Natural killer cell (primary cell): ENCODE results near the gene RAB11FIP3. TPM values are rescaled to one million over a fixed set of nuclear protein-coding genes. Genes with fewer than 3 reads are reported as not detected.

Experiments used
- ATAC-seq, 3 donors: fragments of 150-1000 bp in 2 of 3; fragments of 200-7000 bp in 1 of 3; cut with Tn5 transposase; 1 replicate in 1 of 3; 2 replicates in 2 of 3; pipeline ENCODE4 v1.10.0; 2021; ENCODE audit warnings: mild to moderate bottlenecking in 2 of 3, moderate library complexity in 2 of 3
- DNase-seq, 2 donors: peaks; one replicate each; pipeline versions ENCODE4 v3.0.0 to v3.0.0-alpha.2; 2013 to 2021; ENCODE audit warnings: mixed read lengths in 1 of 2
- H3K27ac ChIP-seq: one replicate; pipeline ENCODE4 v1.5.1; 2013; ENCODE audit warnings: mild to moderate bottlenecking, low read length
- H3K27me3 ChIP-seq: one replicate; pipeline ENCODE4 v1.6.1; 2013; ENCODE audit warnings: low read length; ENCODE audit not compliant: control insufficient read depth, insufficient read depth
- H3K36me3 ChIP-seq: one replicate; pipeline ENCODE4 v1.6.1; 2013; ENCODE audit warnings: low read length; ENCODE audit not compliant: control insufficient read depth, insufficient read depth
- H3K4me1 ChIP-seq: one replicate; pipeline ENCODE4 v1.6.1; 2013; ENCODE audit warnings: low read length; ENCODE audit not compliant: control insufficient read depth, insufficient read depth
- H3K4me3 ChIP-seq: one replicate; pipeline ENCODE4 v1.5.1; 2013; ENCODE audit warnings: low read length
- H3K9me3 ChIP-seq: one replicate; pipeline ENCODE4 v1.6.1; 2013; ENCODE audit warnings: low read length; ENCODE audit not compliant: control insufficient read depth, insufficient read depth
- H3K27ac Mint-ChIP-seq, 2 donors: one replicate each; pipeline ENCODE4 v1.8.0; 2022; ENCODE audit warnings: mild to moderate bottlenecking in 2 of 2, mixed read lengths in 2 of 2, moderate library complexity in 1 of 2
- H3K27me3 Mint-ChIP-seq, 2 donors: one replicate each; pipeline ENCODE4 v1.8.0; 2022; ENCODE audit warnings: low read depth in 2 of 2, mixed read lengths in 2 of 2
- H3K36me3 Mint-ChIP-seq: one replicate; pipeline ENCODE4 v1.8.0; 2022; ENCODE audit warnings: mixed read lengths
- H3K4me1 Mint-ChIP-seq, 2 donors: one replicate each; pipeline ENCODE4 v1.8.0; 2022; ENCODE audit warnings: mixed read lengths in 2 of 2
- H3K4me3 Mint-ChIP-seq: one replicate; pipeline ENCODE4 v1.8.0; 2022; ENCODE audit warnings: mild to moderate bottlenecking, moderate library complexity, mixed read lengths
- H3K9me3 Mint-ChIP-seq, 2 donors: one replicate each; pipeline ENCODE4 v1.8.0; 2022; ENCODE audit warnings: mixed read lengths in 2 of 2
- CTCF ChIP-seq: fragments of 200-600 bp; IDR thresholded peaks from one replicate; pipeline ENCODE4 v1.8.0; 2022; ENCODE audit warnings: antibody characterized with exemption
- WGBS: methylation state at CpG from one replicate; pipeline ENCODE4 v1.1.7; 2013; ENCODE audit warnings: missing lambda C conversion rate; ENCODE audit not compliant: insufficient coverage; 5-methylcytosine and 5-hydroxymethylcytosine counted together
- intact Hi-C: fragments of 100-400 bp; cut with micrococcal nuclease; formaldehyde crosslinking; loops from one replicate; pipeline ENCODE4 v1.14.2; 2022
- total RNA-seq, 4 donors: library from RNA; stranded (reverse); fragments of 120-200 nt in 1 of 4; gene quantifications; one replicate each; pipeline versions ENCODE4 v1.2.3 to v1.2.4, GENCODE V29; 2013 to 2022

Gene RAB11FIP3
- total RNA-seq, 3 donors from 2014 or later (not counting 1 experiment from before 2014, with no cell fraction given) = 51.0 to 61.2 (median 55.3) TPM

DNA sequence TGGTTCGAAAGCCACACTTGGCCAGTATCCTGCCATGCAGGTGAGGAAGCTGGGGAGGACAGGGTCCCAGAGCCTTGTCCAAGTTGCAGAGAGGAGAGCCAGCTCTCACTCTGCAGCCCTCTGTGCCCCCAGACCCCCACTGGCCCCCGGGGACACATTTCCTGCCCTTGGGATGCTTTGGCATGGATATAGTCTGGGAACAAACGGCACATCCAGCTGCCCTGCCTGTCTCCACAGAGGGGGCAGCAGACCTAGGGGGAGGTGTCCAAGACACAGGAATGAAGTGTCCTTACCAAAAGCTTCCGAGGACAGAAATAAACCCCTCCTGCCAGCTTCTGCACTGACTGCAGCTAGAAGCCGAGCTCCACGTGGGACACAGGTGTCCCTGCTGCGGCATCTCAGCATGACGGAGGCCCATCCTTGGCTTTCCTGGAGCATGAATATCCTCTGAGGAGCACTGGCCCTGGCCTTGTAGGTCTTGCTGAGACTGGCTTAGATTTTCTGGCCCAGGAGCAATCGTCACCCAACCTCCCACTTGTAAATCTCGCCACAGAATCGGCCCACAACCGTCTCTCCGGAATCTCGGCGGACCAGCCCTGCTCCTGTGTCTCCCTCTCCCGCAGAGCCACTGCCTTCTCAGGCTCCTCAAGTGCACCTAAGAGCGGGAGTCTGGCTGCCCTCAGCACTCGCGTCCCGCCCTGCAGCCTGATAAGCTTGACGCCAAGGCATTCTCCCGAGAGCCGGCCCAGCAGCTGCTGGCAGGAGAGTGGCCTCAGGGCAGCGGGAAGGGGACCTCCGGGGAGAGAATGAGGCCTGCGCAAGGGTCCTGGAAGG lies 100.9 kb downstream of the RAB11FIP3 start:
- intact Hi-C loops = loop anchor here (1.0 to 2.0 kb wide), 2 partner anchors 63 to 134 kb away; no protein-coding TSS in a partner anchor
- Mint-ChIP-seq H3K4me3 (peak overlapping the region; percentile 78), H3K27ac (peak overlapping the region; percentile 77 to 86), H3K36me3 (no peaks in the 10 kb centered on the region), H3K4me1 (peaks cover 24 to 38% of the 10 kb centered on the region in 2 donors), H3K27me3 (no peaks in the 10 kb centered on the region), H3K9me3 (no peaks in the 10 kb centered on the region)
- H3K4me3 ChIP-seq = peak overlapping the region; percentile 44
- 14% methylated on average over 26 of the region's 26 CpGs for WGBS
- ATAC-seq (no peak), DNase-seq (peak; percentile 38 to 53)
- H3K27me3 ChIP-seq = no peaks in the 10 kb centered on the region
- H3K4me1 ChIP-seq = peaks cover 57% of the 10 kb centered on the region
- H3K36me3 ChIP-seq = no peaks in the 10 kb centered on the region
- no peak for TF ChIP-seq CTCF
- H3K27ac ChIP-seq = peak overlapping the region; percentile 95
- H3K9me3 ChIP-seq = no peaks in the 10 kb centered on the region

DNA sequence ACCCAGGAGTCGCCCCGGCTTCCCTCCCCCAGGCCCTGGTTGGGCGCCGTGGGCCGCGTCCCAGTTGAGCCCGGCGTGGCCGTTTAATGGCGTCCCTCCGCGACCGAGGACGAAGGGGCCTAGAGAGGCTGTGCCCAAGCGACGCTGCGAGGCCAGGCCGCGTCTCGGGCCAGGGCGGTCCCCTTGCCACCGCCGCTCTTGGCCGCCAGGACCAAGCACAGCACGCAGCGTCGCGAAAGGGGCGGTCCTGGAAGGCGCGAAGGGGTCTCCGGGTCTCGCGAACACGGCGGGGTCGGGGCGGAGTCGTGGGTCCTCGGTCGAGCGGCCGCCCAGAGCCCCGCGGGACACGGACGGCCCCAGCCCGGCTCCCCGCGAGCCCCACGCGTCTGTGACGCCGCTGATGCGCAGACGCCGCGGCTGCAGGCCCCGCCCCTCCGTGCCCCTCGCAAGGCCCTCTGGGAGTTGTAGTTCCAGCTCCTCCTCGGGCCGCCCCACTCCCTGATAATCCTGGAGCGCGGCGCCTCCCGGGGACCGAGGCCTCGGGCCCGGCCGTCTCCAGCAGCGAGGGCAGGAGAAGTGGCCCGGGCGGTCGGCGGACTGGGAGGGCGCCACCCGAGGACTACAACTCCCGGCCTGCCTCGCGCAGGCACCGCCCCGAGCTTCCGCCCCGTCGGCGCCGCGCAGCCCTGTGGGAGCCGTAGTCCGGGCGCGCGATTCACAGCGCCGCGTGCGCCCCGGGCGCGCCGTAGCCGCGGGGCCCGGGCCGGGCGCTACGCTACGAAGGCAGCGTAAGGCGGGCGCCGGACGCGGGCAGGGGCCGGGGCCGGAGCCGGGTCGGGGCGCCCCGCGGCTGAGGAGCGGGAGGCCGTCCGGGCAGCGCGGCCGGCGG lies 101.8 kb downstream of the RAB11FIP3 start, which contains the start of gene CAPN15:
Gene CAPN15, plus strand, starts transcription at position 698 of the 889 bp plus-strand sequence. CDS start 19,127 bp downstream, outside the sequence.
- Mint-ChIP-seq H3K4me3 (peak within 1 kb of the TSS; percentile 95), H3K27me3 (no peaks in the 10 kb centered on the region), H3K4me1 (peaks cover 24 to 38% of the 10 kb centered on the region in 2 donors), H3K27ac (peak within 1 kb of the TSS; percentile 89 to 90), H3K9me3 (no peaks in the 10 kb centered on the region), H3K36me3 (no peaks in the 10 kb centered on the region)
- peak; percentile 76 to 91 (median 81) for ATAC-seq
- Histone ChIP-seq H3K27me3 (no peaks in the 10 kb centered on the region), H3K9me3 (no peaks in the 10 kb centered on the region), H3K4me1 (peaks cover 66% of the 10 kb centered on the region), H3K36me3 (no peaks in the 10 kb centered on the region), H3K4me3 (peak within 1 kb of the TSS; percentile 77), H3K27ac (peak within 1 kb of the TSS; percentile 95)
- peak; percentile 86 to 94 for DNase-seq
- WGBS = under 1% methylated on average over 129 of the region's 129 CpGs
- TF ChIP-seq CTCF = no peak
- intact Hi-C loops = loop anchor here (1.0 to 2.0 kb wide), 2 partner anchors 62 to 134 kb away; no protein-coding TSS in a partner anchor

DNA sequence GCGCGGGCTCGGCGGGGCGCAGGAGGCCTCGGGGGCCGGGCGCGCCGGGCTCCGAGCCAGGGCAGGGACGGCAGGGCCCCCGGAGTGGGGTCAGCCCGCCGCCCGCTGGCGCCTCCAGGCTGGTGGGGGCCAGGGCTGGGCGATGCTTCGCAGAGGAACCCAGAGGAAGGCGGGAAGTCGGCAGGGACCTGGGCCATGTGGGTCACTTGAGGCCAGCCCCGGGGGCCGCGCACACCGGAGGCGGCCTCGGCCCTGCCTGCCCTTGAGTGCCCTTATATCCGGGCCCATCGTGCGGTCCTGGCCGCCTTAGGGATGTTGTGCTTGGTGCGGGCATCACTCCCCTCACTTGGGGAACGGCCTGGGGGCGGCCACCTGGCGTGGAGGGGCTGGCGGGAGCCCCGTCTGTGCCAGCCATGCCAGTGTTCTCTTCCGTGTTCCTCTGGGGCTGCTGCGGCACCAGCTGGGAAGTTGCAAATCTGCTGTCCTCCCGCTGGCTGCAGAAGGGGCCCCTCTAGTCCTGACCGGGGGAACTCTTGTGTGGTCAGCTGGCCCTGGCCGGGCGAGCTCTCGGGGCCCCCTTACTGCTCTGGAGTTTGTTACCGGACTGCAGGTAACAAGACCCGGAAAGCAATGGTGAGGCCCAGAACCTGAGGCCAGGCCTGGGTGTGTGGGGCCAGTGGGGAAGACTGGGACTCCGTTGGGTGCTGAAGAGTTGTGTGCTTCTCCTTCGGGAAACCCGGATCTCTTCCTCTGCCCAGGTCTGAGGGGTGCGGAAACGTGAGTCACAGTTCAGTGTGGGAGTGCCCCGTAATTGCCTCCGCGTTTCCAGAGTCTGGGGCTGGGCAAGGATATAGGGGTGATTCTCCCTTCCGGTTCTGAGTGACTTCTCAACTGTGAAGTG lies 102.9 kb downstream of the RAB11FIP3 start:
- intact Hi-C loops = no loop called here
- under 1% methylated on average over 55 of the region's 55 CpGs for WGBS
- TF ChIP-seq CTCF = no peak

More for the DNA sequence above, 102.9 kb downstream of the RAB11FIP3 start:
- ATAC-seq (peak in 2 of 3 donors; percentile 0 to 10), DNase-seq (peak; percentile 43 to 53)
- H3K27me3 ChIP-seq = no peaks in the 10 kb centered on the region
- peaks cover 24 to 38% of the 10 kb centered on the region in 2 donors for H3K4me1 Mint-ChIP-seq
- peak overlapping the region; percentile 95 for H3K4me3 Mint-ChIP-seq
- no peaks in the 10 kb centered on the region for H3K36me3 Mint-ChIP-seq
- peak overlapping the region; percentile 77 for H3K4me3 ChIP-seq
- H3K27ac ChIP-seq = peak overlapping the region; percentile 66
- H3K27me3 Mint-ChIP-seq = no peaks in the 10 kb centered on the region
- peaks cover 75% of the 10 kb centered on the region for H3K4me1 ChIP-seq
- peak overlapping the region; percentile 89 to 90 for H3K27ac Mint-ChIP-seq
- no peaks in the 10 kb centered on the region for H3K36me3 ChIP-seq
- H3K9me3 Mint-ChIP-seq = no peaks in the 10 kb centered on the region
- H3K9me3 ChIP-seq = no peaks in the 10 kb centered on the region
